LoVo (cell line): Measurements from ENCODE around the gene OR5AU1.

ENCODE experiments used
- DNase-seq: peaks from one replicate; pipeline ENCODE4 v3.0.0-alpha.2; 2016; ENCODE audit warnings: low spot score

OR5AU1 gene

DNA sequence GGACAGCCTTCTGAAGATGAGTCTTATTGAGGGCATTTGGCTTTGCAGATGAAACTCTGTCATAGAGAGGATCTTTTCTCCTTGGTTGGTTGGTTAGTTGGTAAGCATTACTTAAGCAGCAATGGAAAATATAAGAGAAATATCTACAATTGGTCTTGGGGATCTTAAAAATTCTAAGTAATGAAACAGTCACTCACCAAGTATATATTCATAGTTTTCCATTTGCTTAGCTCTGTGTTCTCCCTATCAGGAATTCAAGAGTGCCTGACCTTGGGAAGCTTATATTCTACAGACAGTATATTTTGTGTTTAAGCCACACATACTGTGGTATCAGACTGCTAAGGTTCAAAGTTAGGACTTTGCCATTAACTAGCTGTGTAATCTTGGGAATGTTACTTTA is at the start of gene OR5AU1:
Gene OR5AU1, minus strand, starts transcription at position 101 of the 400 bp plus-strand sequence. CDS start 191 bp downstream, outside the sequence.
- DNase-seq: no peak

GRCh38 chr14:21205026-21205677 is 49.3 kb upstream of the OR5AU1 start:
- no peak for DNase-seq

DNA sequence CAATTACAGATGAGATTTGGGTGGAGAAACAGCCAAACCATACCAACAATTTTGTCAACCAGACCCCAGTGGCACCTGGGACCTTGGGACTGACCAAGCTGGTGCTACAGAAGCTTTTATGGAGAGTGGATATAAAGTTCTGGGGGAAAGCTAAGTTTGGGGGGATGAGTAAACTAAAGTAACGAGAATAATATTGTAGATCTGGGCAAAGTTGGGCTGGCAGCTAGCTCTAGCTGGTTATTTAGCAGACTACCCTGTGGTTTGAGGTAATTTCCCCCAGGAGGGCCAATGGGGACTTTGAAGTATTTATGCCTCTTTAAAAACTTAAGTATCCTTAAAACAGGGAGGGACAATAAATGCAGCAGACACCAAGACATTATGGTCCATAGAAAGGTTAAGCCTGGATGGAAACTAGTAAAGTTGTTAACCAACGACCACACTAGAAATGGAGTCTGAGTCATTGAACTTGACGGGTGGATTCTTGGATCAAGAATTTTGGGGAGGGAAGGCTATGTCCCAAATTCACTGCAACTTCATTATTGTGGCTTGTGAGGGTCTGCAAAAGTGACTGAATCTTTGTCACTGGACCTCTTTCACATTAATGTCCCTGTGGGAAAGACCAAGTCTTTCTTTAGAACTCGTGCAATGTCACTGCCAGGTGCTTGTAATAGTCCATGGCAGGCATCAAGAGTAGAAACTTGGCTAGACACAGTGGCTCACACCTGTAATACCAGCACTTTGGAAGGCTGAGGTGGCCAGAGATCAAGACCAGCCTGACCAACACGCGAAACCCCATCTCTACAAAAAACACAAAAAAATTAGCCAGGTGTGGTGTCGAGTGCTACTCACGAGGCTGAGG is 48.5 kb upstream of the OR5AU1 start:
- DNase-seq: no peak

- no peak for DNase-seq
These were observed 47.8 kb upstream of the OR5AU1 start for GRCh38 chr14:21203470-21204166.

DNA sequence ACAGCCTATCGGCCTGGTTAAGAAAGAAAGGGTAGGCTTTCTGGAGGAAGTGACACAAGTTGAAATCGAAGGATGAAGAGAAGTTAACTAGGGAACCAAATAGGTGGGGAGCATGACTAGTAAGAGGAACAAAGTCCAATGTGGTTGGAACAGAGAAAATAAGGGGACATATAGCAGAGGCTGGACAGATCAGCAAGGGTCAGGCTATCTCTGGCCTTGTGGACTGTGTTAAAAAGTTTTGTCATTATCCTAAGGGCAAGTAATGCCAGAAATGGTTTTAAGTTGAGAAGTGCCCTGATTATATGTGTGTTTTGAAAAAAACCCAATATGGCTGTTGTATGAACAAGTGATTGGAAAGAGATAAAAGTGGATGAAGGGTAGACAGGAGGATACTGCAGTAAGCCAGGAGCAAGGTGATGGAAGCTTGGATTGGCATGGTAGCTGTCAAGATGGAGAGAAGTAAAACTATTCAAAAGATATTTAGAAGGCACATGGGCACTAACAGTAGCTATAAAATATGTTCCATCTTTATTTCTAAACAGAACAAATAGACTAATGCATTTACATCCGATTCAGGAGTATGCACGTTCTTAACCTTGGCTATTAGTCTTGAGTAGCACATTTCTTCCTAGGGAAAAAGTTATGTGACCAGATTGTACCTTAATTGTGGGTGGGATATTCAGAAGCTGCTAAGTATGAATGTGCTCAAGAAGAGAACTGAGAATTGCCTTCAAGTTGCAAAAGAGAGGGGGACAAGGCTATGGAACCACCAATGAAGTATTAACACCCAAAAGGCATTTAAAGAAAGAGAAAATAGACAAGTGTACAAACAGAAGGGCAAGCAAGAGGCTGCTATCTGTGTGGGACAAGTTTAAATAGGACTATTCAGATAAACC is 46.8 kb upstream of the OR5AU1 start:
- no peak for DNase-seq

DNA sequence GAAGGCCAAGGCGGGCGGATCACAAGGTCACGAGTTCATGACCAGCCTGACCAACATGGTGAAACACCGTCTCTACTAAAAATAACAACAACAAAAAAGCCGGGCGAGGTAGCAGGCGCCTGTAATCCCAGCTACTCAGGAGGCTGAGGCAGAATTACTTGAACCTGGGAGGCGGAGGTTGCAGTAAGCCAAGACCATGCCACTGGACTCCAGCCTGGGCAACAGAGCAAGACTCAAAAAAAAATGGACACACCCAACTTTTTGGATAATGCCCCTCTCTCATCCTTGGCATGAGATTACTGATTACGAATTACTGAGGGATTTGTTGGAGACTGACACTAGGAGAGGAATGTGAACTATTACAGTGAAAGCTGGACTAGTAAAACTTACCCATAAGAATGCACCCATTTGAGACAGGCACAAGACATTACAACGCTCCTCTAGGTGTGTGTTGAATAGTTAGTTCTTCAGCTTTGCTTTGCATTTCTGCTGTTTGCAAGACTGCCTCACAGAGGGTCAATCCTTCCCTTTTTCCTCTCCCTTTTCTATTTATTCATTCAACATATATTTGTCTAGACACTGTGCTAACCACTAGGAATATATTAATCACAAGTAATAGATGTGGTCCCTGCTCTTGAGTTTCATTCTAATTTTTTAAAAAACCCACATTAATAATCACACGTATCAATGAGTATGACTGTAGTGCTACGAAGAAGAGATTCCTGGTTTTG is 46.0 kb upstream of the OR5AU1 start:
- DNase-seq: no peak

DNA sequence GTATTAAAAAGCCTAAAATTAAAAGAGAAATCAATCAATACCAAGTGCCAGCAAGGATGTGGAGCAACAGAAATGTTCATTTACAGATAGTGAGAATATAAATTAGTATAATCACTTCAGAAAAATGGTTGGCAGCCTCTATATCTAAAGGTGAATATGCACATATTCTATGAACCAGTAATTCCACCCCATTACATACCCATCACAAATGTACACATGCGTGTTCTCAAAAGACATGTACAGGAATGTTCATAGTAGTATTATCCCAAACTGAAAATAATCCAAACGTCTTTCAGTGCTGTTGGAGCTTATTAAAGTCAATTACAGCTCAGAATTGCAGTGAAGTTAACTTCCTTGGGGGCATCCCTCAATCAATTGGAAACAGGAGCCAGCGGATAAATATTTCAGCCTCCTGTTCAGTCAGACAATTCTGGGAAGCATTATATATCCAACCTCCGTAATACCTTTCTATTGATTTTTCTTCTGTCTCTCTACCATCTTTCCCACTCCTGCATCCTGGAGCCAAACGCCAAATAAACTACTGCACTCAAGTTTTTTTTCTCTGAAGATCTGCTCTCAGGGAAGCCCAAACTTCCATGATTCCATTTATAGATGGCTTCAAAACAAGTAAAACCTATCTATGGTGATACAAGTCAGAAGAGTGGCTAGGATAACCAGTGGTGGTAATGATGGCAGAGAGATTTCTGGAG is 45.0 kb upstream of the OR5AU1 start:
- no peak for DNase-seq

- DNase-seq: no peak
These were observed 44.0 kb upstream of the OR5AU1 start for GRCh38 chr14:21199611-21200560.

DNA sequence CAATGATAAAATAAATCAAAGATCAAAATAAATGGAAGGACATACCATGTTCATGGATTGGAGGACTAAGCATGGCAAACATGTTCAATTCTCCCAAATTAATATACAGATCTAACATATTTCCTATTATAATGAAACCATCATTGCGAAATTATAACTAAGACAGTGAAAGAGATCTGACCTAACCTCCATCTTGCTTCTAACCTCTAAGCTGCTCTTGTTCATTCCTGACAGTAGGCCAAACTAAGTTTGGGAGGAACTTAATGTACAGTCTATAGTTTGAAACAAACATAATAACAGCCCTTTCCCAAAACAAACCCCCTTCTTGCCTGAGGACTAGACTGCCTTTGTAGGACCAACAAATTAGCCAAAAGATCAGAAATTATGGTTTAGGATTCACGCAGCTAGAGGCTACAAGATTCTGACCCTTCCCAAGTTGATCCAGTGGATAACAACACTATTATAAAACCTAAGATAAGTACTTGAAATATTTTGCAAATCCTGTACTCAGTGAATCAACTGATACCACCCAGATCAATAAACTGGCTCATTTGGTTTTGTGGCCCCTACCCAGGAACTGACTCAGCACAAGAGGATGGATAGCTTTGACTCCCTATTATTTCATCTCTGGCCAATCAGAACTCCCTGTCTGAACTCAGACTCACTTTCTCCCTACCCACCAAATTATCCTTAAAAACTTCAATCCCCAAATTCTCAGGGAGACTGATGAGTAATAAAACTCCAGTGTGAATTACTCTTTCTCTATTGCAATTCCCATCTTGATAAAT is 41.7 kb upstream of the OR5AU1 start:
- DNase-seq: no peak

DNA sequence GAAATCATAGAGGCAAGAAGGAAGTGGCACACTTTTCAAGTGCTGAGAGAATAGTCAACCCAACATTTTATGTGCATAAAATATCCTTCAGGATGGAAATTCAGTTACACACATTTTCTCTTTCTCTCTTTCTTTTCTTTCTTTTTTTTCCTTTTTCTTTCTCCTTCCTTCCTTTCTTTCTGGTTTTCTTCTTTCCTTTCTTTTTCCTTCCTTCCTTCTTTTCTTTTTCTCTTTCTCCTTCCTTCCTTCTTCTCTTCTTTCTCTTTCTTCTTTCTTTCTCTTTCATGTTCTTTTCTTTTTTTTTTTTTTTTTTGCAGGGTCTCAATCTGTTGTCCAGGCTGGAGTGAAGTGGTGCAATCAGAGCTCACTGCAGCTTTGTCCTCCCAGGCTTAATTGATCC is 38.7 kb upstream of the OR5AU1 start:
- DNase-seq: no peak

DNA sequence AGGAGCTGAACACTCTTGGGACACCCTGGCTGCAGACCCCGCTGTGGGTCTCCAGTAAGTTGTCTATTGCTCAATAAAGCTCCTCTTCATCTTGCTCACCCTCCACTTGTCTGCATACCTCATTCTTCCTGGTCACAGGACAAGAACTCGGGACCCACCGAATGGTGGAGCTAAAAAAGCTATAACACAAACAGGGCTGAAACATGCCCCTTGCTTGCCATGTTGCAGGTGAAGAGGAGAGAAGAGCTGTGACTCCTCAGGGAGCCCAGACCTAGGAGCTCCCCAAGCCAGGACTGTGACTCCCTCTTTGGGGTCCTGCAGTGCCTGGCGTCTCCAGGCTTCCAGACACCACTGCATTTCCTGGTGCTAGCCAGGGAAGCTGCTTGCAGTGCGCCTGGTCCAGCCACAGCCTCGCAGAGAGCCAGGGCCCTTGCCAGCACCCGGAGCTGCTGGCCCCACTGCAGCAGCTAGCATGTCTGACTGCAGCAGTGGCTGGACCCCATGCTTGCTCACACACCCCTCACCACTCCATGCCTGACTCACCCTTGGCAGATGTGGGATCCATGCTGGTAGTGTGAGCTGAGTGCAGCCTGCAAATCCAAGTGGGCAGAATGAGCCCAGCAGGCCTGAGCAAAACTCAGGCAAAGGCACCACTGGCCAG is 37.1 kb upstream of the OR5AU1 start:
- DNase-seq: no peak

- DNase-seq: no peak
These were observed 36.6 kb upstream of the OR5AU1 start for GRCh38 chr14:21192447-21192822.

DNA sequence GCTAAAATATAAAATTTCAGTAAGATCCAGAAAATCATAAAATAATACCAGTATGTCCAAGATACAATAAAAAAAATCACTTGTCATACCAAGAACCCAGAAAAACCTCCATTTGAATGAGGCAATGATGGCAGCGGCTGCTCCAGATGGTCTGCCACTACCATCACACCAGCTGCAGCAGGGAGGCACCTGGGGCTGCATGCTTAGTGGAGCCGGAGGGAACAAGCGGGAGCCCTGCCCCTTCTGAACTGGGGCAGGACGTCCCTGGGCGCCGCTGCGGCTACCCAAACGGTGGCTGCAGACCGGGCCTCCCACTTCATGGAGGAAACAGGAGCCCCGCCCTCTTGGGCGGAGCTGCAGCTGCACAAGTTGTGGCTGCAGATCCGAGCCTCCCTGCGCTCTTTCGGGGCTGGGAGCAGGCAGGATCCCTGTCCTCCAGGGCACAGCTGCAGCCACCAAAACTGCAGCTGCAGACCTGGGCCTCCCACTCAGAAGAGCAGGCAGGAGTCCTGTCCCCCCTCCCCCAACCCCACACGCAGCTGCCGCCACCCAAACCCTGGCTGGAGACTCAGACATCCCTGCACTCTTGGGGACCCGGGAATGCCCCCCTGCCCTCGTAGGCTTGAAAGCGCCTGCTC is 36.1 kb upstream of the OR5AU1 start:
- DNase-seq: peak; percentile 54

DNA sequence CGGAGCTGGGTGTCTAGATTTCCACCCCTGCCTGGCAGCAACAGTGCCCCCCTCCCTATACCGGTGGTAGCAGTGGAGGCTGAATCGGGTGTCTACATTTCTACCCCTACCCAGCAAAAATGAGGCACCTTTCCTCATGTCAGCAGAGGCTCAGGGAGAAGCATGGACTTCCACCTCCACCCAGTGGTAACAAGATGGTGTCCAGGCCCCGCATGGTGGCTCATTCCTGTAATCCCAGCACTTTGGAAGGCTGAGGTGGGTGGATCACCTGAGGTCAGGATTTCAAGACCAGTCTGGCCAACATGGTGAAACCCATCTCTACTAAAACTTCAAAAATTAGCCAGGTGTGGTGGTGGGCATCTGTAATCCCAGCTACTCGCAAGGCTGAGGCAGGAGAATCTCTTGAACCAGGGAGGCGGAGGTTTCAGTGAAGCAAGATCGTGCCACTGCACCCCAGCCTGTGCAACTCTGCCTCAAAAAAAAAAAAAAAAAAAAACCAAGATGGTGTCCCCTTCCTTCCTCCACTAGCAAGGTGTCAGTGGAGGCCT is 35.5 kb upstream of the OR5AU1 start:
- DNase-seq: no peak

DNA sequence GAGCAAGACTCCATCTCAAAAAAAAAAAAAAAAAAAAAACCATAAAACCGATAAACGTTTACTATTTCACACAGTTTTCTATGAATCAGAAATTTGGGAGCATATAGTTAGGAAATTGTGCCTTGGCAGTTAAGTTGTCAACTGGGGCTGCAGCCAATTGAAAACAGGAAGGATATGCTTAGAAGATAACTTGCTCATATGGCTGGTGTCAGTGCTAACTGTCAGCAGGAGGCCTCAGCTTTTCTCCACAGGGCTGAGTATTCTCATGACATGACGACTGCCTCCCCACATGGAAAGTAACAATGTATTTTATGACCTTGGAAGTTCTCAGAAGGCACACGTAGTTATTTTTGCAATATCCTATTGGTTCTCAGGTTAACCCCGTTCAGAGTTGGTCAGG is 29.6 kb upstream of the OR5AU1 start:
- DNase-seq: no peak

GRCh38 chr14:21184254-21184653 is 28.4 kb upstream of the OR5AU1 start:
- no peak for DNase-seq

- no peak for DNase-seq
These were observed 26.3 kb upstream of the OR5AU1 start for GRCh38 chr14:21182166-21182565.
